LNCaP clone FGC (cell line): Measurements from ENCODE around the gene SKAP1.

Experiments used
- DNase-seq: peaks from one replicate; pipeline ENCODE4 v3.0.0-alpha.2; 2011; ENCODE audit warnings: low read depth
- H3K4me3 ChIP-seq: 2 replicates; pipeline ENCODE4 v1.5.1; 2011; ENCODE audit warnings: mild to moderate bottlenecking, low read depth, low read length, control low read depth
- CTCF ChIP-seq: IDR thresholded peaks from 2 replicates; pipeline ENCODE4 v1.5.1; 2012; ENCODE audit warnings: mild to moderate bottlenecking; ENCODE audit not compliant: control insufficient read depth, insufficient read depth; ENCODE audit errors: extremely low read depth

The SKAP1 gene

GRCh38 chr17:48326310-48326709 lies 103.7 kb downstream of the SKAP1 start:
- DNase-seq: no peak
- H3K4me3 ChIP-seq: no peak overlapping the region
- TF ChIP-seq CTCF: no peak

GRCh38 chr17:48322060-48322459 lies 108.0 kb downstream of the SKAP1 start:
- TF ChIP-seq CTCF: peak; percentile 27
- DNase-seq: no peak
- H3K4me3 ChIP-seq: no peak overlapping the region

GRCh38 chr17:48317732-48318131 lies 112.3 kb downstream of the SKAP1 start:
- no peak overlapping the region for H3K4me3 ChIP-seq
- no peak for DNase-seq
- no peak for TF ChIP-seq CTCF

GRCh38 chr17:48314716-48315115 lies 115.3 kb downstream of the SKAP1 start:
- H3K4me3 ChIP-seq: no peak overlapping the region
- no peak for TF ChIP-seq CTCF

GRCh38 chr17:48313096-48313755 lies 116.8 kb downstream of the SKAP1 start:
- H3K4me3 ChIP-seq: no peak overlapping the region
- no peak for DNase-seq
- no peak for TF ChIP-seq CTCF

More at GRCh38 chr17:48314716-48315115, 115.3 kb downstream of the SKAP1 start:
- DNase-seq: peak; percentile 18

GRCh38 chr17:48311324-48311723 lies 118.7 kb downstream of the SKAP1 start:
- DNase-seq: no peak
- no peak for TF ChIP-seq CTCF
- H3K4me3 ChIP-seq: no peak overlapping the region

DNA sequence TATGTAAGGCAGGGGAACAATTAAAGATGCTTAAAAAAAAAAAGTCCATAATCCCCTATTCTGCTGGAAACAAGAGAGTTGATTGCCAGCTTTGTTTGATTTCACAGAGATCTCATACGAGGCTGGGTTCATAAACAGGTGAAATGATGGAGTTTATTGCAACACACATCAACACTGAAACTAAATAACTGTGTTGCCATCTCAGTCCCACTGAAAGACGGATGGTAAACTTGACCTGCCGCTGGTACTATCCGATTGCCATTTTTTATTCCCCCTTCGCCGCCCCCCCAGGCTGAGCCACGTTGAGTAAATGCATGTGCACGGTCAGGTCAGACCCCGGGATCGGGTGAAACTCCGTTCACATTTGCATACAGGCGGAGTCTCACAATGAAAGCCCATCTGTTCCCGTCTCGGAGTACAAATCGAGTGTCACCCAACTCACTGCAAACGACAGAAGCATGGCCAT lies 119.2 kb downstream of the SKAP1 start:
- no peak overlapping the region for H3K4me3 ChIP-seq
- no peak for DNase-seq
- no peak for TF ChIP-seq CTCF
